H9 (cell line): ENCODE measurements around the gene C1orf116. TPM values are rescaled to one million over a fixed set of nuclear protein-coding genes. Genes with fewer than 3 reads are reported as not detected.

Experiments
- DNase-seq: peaks from one replicate; pipeline ENCODE4 v3.0.0-alpha.2; 2017
- H2AFZ ChIP-seq: one replicate; pipeline ENCODE4 v1.6.1; 2013; ENCODE audit warnings: mild to moderate bottlenecking, low read length, control low read depth, moderate library complexity
- H2AK5ac ChIP-seq: 2 replicates; pipeline ENCODE4 v1.6.1; 2013; ENCODE audit warnings: low read length, control low read depth, mixed read lengths; ENCODE audit not compliant: insufficient read length
- H2BK120ac ChIP-seq: one replicate; pipeline ENCODE4 v1.6.1; 2013; ENCODE audit warnings: low read depth, mild to moderate bottlenecking, low read length, control low read depth, inconsistent platforms; ENCODE audit not compliant: poor library complexity, severe bottlenecking
- H2BK12ac ChIP-seq: 2 replicates; pipeline ENCODE4 v1.6.1; 2013; ENCODE audit warnings: low read length, control low read depth, mixed read lengths, low read depth; ENCODE audit not compliant: insufficient read length
- H2BK15ac ChIP-seq: 2 replicates; pipeline ENCODE4 v1.6.1; 2013; ENCODE audit warnings: low read depth, low read length, control low read depth
- H2BK20ac ChIP-seq: one replicate; pipeline ENCODE4 v1.6.1; 2013; ENCODE audit warnings: low read depth, mild to moderate bottlenecking, low read length, control low read depth, inconsistent platforms; ENCODE audit not compliant: poor library complexity, severe bottlenecking
- H2BK5ac ChIP-seq: 2 replicates; pipeline ENCODE4 v1.6.1; 2013; ENCODE audit warnings: low read length, control low read depth, mixed read lengths; ENCODE audit not compliant: insufficient read length
- H3K14ac ChIP-seq: 2 replicates; pipeline ENCODE4 v1.6.1; 2013; ENCODE audit warnings: low read length, control low read depth; ENCODE audit not compliant: insufficient read depth
- H3K18ac ChIP-seq: 2 replicates; pipeline ENCODE4 v1.6.1; 2013; ENCODE audit warnings: low read depth, mild to moderate bottlenecking, mixed read lengths, low read length, control low read depth; ENCODE audit not compliant: insufficient read length
- H3K23ac ChIP-seq: 2 replicates; pipeline ENCODE4 v1.6.1; 2013; ENCODE audit warnings: low read length, control low read depth, mixed read lengths, low read depth; ENCODE audit not compliant: insufficient read length
- H3K23me2 ChIP-seq: 2 replicates; pipeline ENCODE4 v1.6.1; 2013; ENCODE audit warnings: low read depth, mild to moderate bottlenecking, mixed read lengths, low read length, control low read depth; ENCODE audit not compliant: insufficient read length, poor library complexity, severe bottlenecking
- H3K27ac ChIP-seq: 2 replicates; pipeline ENCODE4 v1.5.1; 2013; ENCODE audit warnings: low read length, control low read depth, mixed read lengths, low read depth; ENCODE audit not compliant: insufficient read length
- H3K27me3 ChIP-seq: 2 replicates; pipeline ENCODE4 v1.6.1; 2013; ENCODE audit warnings: low read length, control low read depth, inconsistent platforms; ENCODE audit not compliant: insufficient read depth
- H3K4ac ChIP-seq: 2 replicates; pipeline ENCODE4 v1.6.1; 2013; ENCODE audit warnings: low read depth, mild to moderate bottlenecking, control low read depth, inconsistent platforms, low read length, moderate library complexity
- H3K4me1 ChIP-seq: 2 replicates; pipeline ENCODE4 v1.6.1; 2013; ENCODE audit warnings: low read length, control low read depth, inconsistent platforms; ENCODE audit not compliant: insufficient read depth
- H3K4me2 ChIP-seq: 2 replicates; pipeline ENCODE4 v1.6.1; 2013; ENCODE audit warnings: low read length, control low read depth, mixed read lengths; ENCODE audit not compliant: insufficient read length, insufficient read depth
- H3K56ac ChIP-seq: 2 replicates; pipeline ENCODE4 v1.6.1; 2013; ENCODE audit warnings: low read depth, mild to moderate bottlenecking, mixed read lengths, low read length, control low read depth; ENCODE audit not compliant: insufficient read length
- H3K79me1 ChIP-seq: 2 replicates; pipeline ENCODE4 v1.6.1; 2013; ENCODE audit warnings: low read depth, mild to moderate bottlenecking, moderate library complexity, low read length, control low read depth, inconsistent platforms; ENCODE audit not compliant: insufficient read depth, poor library complexity, severe bottlenecking
- H3K79me2 ChIP-seq: 2 replicates; pipeline ENCODE4 v1.6.1; 2013; ENCODE audit warnings: low read length, control low read depth, inconsistent platforms; ENCODE audit not compliant: insufficient read depth
- H3K9ac ChIP-seq: 2 replicates; pipeline ENCODE4 v1.6.1; 2013; ENCODE audit warnings: low read length, control low read depth, mixed read lengths; ENCODE audit not compliant: insufficient read length; ENCODE audit errors: extremely low read depth
- H3K9me3 ChIP-seq: one replicate; pipeline ENCODE4 v1.6.1; 2013; ENCODE audit warnings: low read depth, low read length, inconsistent platforms; ENCODE audit not compliant: control insufficient read depth
- H3T11ph ChIP-seq: one replicate; pipeline ENCODE4 v1.6.1; 2013; ENCODE audit warnings: mild to moderate bottlenecking, low read length, control low read depth, inconsistent platforms
- H4K20me1 ChIP-seq: one replicate; pipeline ENCODE4 v1.6.1; 2013; ENCODE audit not compliant: control insufficient read depth, insufficient read length, insufficient read depth
- H4K5ac ChIP-seq: 2 replicates; pipeline ENCODE4 v1.6.1; 2013; ENCODE audit warnings: low read depth, mild to moderate bottlenecking, mixed read lengths, low read length, control low read depth; ENCODE audit not compliant: insufficient read length
- H4K8ac ChIP-seq: replicated peaks from 2 replicates; pipeline ENCODE4 v1.6.1; 2013; ENCODE audit warnings: low read length, control low read depth, mixed read lengths, low read depth; ENCODE audit not compliant: insufficient read length
- H4K91ac ChIP-seq: 2 replicates; pipeline ENCODE4 v1.6.1; 2013; ENCODE audit warnings: low read depth, mild to moderate bottlenecking, moderate library complexity, mixed read lengths, low read length, control low read depth; ENCODE audit not compliant: insufficient read length
- H3K27ac Mint-ChIP-seq, 3 experiments: 2 replicates in 2 of 3; 3 replicates in 1 of 3; pipeline ENCODE4 v1.8.0; 2020 to 2021; ENCODE audit warnings: mixed read lengths in 3 of 3, mild to moderate bottlenecking in 1 of 3, moderate library complexity in 1 of 3
- H3K27me3 Mint-ChIP-seq: 2 replicates; pipeline ENCODE4 v1.8.0; 2021; ENCODE audit warnings: low read depth, mild to moderate bottlenecking, moderate library complexity, mixed read lengths
- H3K36me3 Mint-ChIP-seq, 3 experiments: 2 replicates in 2 of 3; 3 replicates in 1 of 3; pipeline ENCODE4 v1.8.0; 2020 to 2021; ENCODE audit warnings: low read depth in 3 of 3, mixed read lengths in 3 of 3; ENCODE audit not compliant: insufficient read depth in 1 of 3
- H3K4me1 Mint-ChIP-seq, 2 experiments: 2 replicates each; pipeline ENCODE4 v1.8.0; 2020; ENCODE audit warnings: mixed read lengths in 2 of 2
- H3K4me3 Mint-ChIP-seq, 2 experiments: 2 replicates in 1 of 2; 3 replicates in 1 of 2; pipeline ENCODE4 v1.8.0; 2020 to 2021; ENCODE audit warnings: mild to moderate bottlenecking in 2 of 2, mixed read lengths in 2 of 2, moderate library complexity in 1 of 2
- H3K9me3 Mint-ChIP-seq, 2 experiments: 2 replicates in 1 of 2; 3 replicates in 1 of 2; pipeline ENCODE4 v1.8.0; 2020; ENCODE audit warnings: mild to moderate bottlenecking in 2 of 2, mixed read lengths in 2 of 2, moderate library complexity in 1 of 2
- WGBS: extraction: QIAGEN DNeasy Blood & Tissue Kit; methylation state at CpG from one replicate; pipeline ENCODE4 v1.1.7; 2013; ENCODE audit warnings: missing lambda C conversion rate, low lambda C conversion rate, mixed read lengths; ENCODE audit not compliant: insufficient read length; ENCODE audit errors: extremely low coverage; 5-methylcytosine and 5-hydroxymethylcytosine counted together
- total RNA-seq: library from RNA; stranded (reverse); gene quantifications from 2 replicates; pipeline ENCODE4 v1.2.1, GENCODE V29; 2021
- TF ChIP-seq, protein P1 (sequence below): fragments of 200-600 bp; sonication (generic); conservative IDR thresholded peaks from 3 replicates; pipeline ENCODE4 v1.8.0; 2021; ENCODE audit warnings: antibody characterized with exemption, mild to moderate bottlenecking

Gene C1orf116
- total RNA-seq, 1 experiment from 2014 or later = 0.48 TPM

- H3K27me3 Mint-ChIP-seq = peaks cover 5% of the 10 kb centered on the region
- H3K18ac ChIP-seq = no peak overlapping the region
- no peak overlapping the region for H2BK15ac ChIP-seq
- no peaks in the 10 kb centered on the region for H3K4me1 ChIP-seq
- H3K79me2 ChIP-seq = no peaks in the 10 kb centered on the region
- H3K9me3 ChIP-seq = no peaks in the 10 kb centered on the region
- H2BK120ac ChIP-seq = no peak overlapping the region
- H3K36me3 Mint-ChIP-seq = no peaks in the 10 kb centered on the region
- H3K4me1 Mint-ChIP-seq = peaks cover 11 to 16% of the 10 kb centered on the region in 2 experiments
- H3T11ph ChIP-seq = no peak overlapping the region
- no CpG with 5 or more reads among the region's 2 CpGs for WGBS
- H2AK5ac ChIP-seq = no peak overlapping the region
- no peak overlapping the region for H3K27ac ChIP-seq
- H3K23ac ChIP-seq = no peak overlapping the region
- DNase-seq = no peak
- no peak overlapping the region for H2BK12ac ChIP-seq
- TF ChIP-seq, protein P1, sequence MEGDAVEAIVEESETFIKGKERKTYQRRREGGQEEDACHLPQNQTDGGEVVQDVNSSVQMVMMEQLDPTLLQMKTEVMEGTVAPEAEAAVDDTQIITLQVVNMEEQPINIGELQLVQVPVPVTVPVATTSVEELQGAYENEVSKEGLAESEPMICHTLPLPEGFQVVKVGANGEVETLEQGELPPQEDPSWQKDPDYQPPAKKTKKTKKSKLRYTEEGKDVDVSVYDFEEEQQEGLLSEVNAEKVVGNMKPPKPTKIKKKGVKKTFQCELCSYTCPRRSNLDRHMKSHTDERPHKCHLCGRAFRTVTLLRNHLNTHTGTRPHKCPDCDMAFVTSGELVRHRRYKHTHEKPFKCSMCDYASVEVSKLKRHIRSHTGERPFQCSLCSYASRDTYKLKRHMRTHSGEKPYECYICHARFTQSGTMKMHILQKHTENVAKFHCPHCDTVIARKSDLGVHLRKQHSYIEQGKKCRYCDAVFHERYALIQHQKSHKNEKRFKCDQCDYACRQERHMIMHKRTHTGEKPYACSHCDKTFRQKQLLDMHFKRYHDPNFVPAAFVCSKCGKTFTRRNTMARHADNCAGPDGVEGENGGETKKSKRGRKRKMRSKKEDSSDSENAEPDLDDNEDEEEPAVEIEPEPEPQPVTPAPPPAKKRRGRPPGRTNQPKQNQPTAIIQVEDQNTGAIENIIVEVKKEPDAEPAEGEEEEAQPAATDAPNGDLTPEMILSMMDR = no peak
- no peak overlapping the region for H3K56ac ChIP-seq
- H3K4me3 Mint-ChIP-seq = no peak overlapping the region
- no peak overlapping the region for H4K8ac ChIP-seq
- H4K20me1 ChIP-seq = no peaks in the 10 kb centered on the region
- H4K5ac ChIP-seq = no peak overlapping the region
- H4K91ac ChIP-seq = no peak overlapping the region
- no peak overlapping the region for H2AFZ ChIP-seq
- H3K4ac ChIP-seq = no peak overlapping the region
- H3K27ac Mint-ChIP-seq = no peak overlapping the region
- no peak overlapping the region for H3K9ac ChIP-seq
- no peaks in the 10 kb centered on the region for H3K23me2 ChIP-seq
- H3K9me3 Mint-ChIP-seq = no peaks in the 10 kb centered on the region
- H3K4me2 ChIP-seq = no peak overlapping the region
- H2BK5ac ChIP-seq = no peak overlapping the region
- H2BK20ac ChIP-seq = no peak overlapping the region
- no peak overlapping the region for H3K14ac ChIP-seq
- H3K27me3 ChIP-seq = no peaks in the 10 kb centered on the region
- H3K79me1 ChIP-seq = no peaks in the 10 kb centered on the region
Measured at GRCh38 chr1:206998816-206999215, 33.7 kb downstream of the C1orf116 start.
